GM12878 (cell line): ENCODE measurements around the gene GCNT2. TPM values are rescaled to one million over a fixed set of nuclear protein-coding genes. Genes with fewer than 3 reads are reported as not detected.

Source experiments
- ATAC-seq: fragments of 200-7000 bp; cut with Tn5 transposase; 3 replicates; pipeline ENCODE4 v1.9.1; 2020; ENCODE audit warnings: mild to moderate bottlenecking, moderate library complexity
- BruUV-seq: library from RNA; stranded (reverse); fragments of 400-500 nt; replicated peaks from 2 replicates; lab custom pipeline; 2021; lab: Mats Ljungman, UMichigan
- CTCF ChIA-PET: fragments of 300-600 bp; sonication (Branson Sonifier 250); formaldehyde crosslinking; extraction: SDS; loops from one replicate; lab custom pipeline; 2021; ENCODE audit warnings: inconsistent platforms; lab: Yijun Ruan, JAX
- POLR2A ChIA-PET: fragments of 350-600 bp; formaldehyde crosslinking; extraction: SDS; loops from one replicate; lab custom pipeline; 2021; ENCODE audit warnings: inconsistent platforms; lab: Charles Lee
- RAD21 ChIA-PET: fragments of 300-600 bp; sonication (Branson Sonifier 250); formaldehyde crosslinking; loops from one replicate; lab custom pipeline; 2023; ENCODE audit warnings: antibody characterized with exemption; ENCODE audit not compliant: unreplicated experiment; lab: Charles Lee
- SMC1A ChIA-PET: fragments of 300-600 bp; sonication (Branson Sonifier 250); formaldehyde crosslinking; loops from one replicate; lab custom pipeline; 2023; ENCODE audit not compliant: unreplicated experiment, uncharacterized antibody; lab: Charles Lee
- DNase-seq: peaks from one replicate; pipeline ENCODE4 v3.0.0-alpha.2; 2011; ENCODE audit warnings: low read depth, low spot score
- FAIRE-seq: peaks from 3 replicates; lab custom pipeline; 2011; peaks lifted over from hg19 to GRCh38; lab: Jason Lieb, UNC
- H2AFZ ChIP-seq: 2 replicates; pipeline ENCODE4 v1.6.0; 2011; ENCODE audit warnings: low read depth, low read length, control low read depth; ENCODE audit not compliant: control insufficient read depth
- H3K27ac ChIP-seq: 2 replicates; pipeline ENCODE4 v1.5.1; 2011; ENCODE audit warnings: control low read depth; ENCODE audit not compliant: control insufficient read depth, insufficient read depth
- H3K27me3 ChIP-seq, 2 experiments: replicated peaks in 1 of 2; 2 replicates each; pipeline versions ENCODE4 v1.6.0 to v1.6.1; 2011; ENCODE audit warnings: low read length in 1 of 2; ENCODE audit not compliant: control insufficient read depth in 2 of 2, insufficient read depth in 2 of 2
- H3K36me3 ChIP-seq, 2 experiments: 2 replicates each; pipeline ENCODE4 v1.5.1; 2011; ENCODE audit warnings: low read length in 1 of 2; ENCODE audit not compliant: control insufficient read depth in 2 of 2, insufficient read depth in 2 of 2
- H3K4me1 ChIP-seq: 2 replicates; pipeline ENCODE4 v1.6.1; 2011; ENCODE audit warnings: mild to moderate bottlenecking, low read length, moderate library complexity, mixed read lengths; ENCODE audit not compliant: control insufficient read depth, insufficient read depth
- H3K4me2 ChIP-seq: 2 replicates; pipeline ENCODE4 v1.6.0; 2011; ENCODE audit warnings: control low read depth; ENCODE audit not compliant: control insufficient read depth, insufficient read depth
- H3K4me3 ChIP-seq: fragments of 200-600 bp; sonication (generic); 2 replicates; pipeline ENCODE4 v1.5.1; 2016
- H3K79me2 ChIP-seq: 2 replicates; pipeline ENCODE4 v1.6.0; 2011; ENCODE audit warnings: low read length; ENCODE audit not compliant: control insufficient read depth, insufficient read depth
- H3K9ac ChIP-seq: 2 replicates; pipeline ENCODE4 v1.8.0; 2011; ENCODE audit warnings: low read length, control low read depth, mixed read lengths; ENCODE audit not compliant: control insufficient read depth, insufficient read depth
- H3K9me3 ChIP-seq: replicated peaks from 3 replicates; pipeline ENCODE4 v1.5.1; 2011; ENCODE audit warnings: mild to moderate bottlenecking, low read length; ENCODE audit not compliant: control insufficient read depth, insufficient read depth
- H4K20me1 ChIP-seq: 2 replicates; pipeline ENCODE4 v1.6.0; 2011; ENCODE audit not compliant: control insufficient read depth, insufficient read depth
- CTCF ChIP-seq, 3 experiments: IDR thresholded peaks in 2 of 3; conservative IDR thresholded peaks in 1 of 3; 2 replicates each; pipeline ENCODE4 v1.5.1; 2011; ENCODE audit warnings: low read depth in 3 of 3, low read length in 3 of 3, mild to moderate bottlenecking in 3 of 3, control low read depth in 2 of 3, moderate library complexity in 2 of 3, inconsistent platforms in 1 of 3, mixed read lengths in 1 of 3; ENCODE audit not compliant: control insufficient read depth in 2 of 3, insufficient read depth in 1 of 3; ENCODE audit errors: extremely low read depth in 1 of 3
- HDAC6 ChIP-seq: fragments of 200-600 bp; sonication (generic); IDR thresholded peaks from one replicate; pipeline ENCODE4 v1.8.0; 2017; ENCODE audit warnings: antibody characterized with exemption; ENCODE audit not compliant: unreplicated experiment
- HSF1 ChIP-seq: fragments of 150-350 bp; IDR thresholded peaks from 2 replicates; pipeline ENCODE4 v1.6.1; 2014; ENCODE audit warnings: mild to moderate bottlenecking, low read depth, low read length
- IKZF1 ChIP-seq: fragments of 450-650 bp; conservative IDR thresholded peaks from 2 replicates; pipeline ENCODE4 v1.6.1; 2017; ENCODE audit warnings: antibody characterized with exemption, mild to moderate bottlenecking
- MTA3 ChIP-seq: IDR thresholded peaks from 2 replicates; pipeline ENCODE4 v1.6.1; 2012; ENCODE audit warnings: low read length, inconsistent platforms, borderline replicate concordance
- NR2F1 ChIP-seq: fragments of 450-650 bp; conservative IDR thresholded peaks from 2 replicates; pipeline ENCODE4 v1.6.1; 2017; ENCODE audit warnings: mild to moderate bottlenecking
- PAX8 ChIP-seq: fragments of 450-650 bp; IDR thresholded peaks from 2 replicates; pipeline ENCODE4 v1.6.1; 2017; ENCODE audit warnings: mild to moderate bottlenecking, moderate library complexity
- POLR2A ChIP-seq: IDR thresholded peaks from 2 replicates; pipeline ENCODE4 v1.6.1; 2011; ENCODE audit warnings: low read depth, mild to moderate bottlenecking, low read length
- RUNX3 ChIP-seq: IDR thresholded peaks from 2 replicates; pipeline ENCODE4 v1.6.1; 2012; ENCODE audit warnings: low read length, inconsistent platforms
- SKIL ChIP-seq: fragments of 450-650 bp; IDR thresholded peaks from 2 replicates; pipeline ENCODE4 v1.6.1; 2017; ENCODE audit warnings: mild to moderate bottlenecking, low read depth, inconsistent platforms; ENCODE audit not compliant: poor library complexity, severe bottlenecking
- SREBF2 ChIP-seq: IDR thresholded peaks from 2 replicates; pipeline ENCODE4 v1.6.1; 2012; ENCODE audit warnings: mild to moderate bottlenecking, low read length
- WGBS: methylation state at CpG from one replicate; pipeline ENCODE4 v1.1.6; 2016; ENCODE audit warnings: low lambda C conversion rate; ENCODE audit not compliant: insufficient replicate concordance, insufficient coverage; ENCODE audit errors: missing lambda C conversion rate; 5-methylcytosine and 5-hydroxymethylcytosine counted together
- in situ Hi-C: fragments of 300-500 bp; cut with MboI; formaldehyde crosslinking; loops from 9 replicates; pipeline ENCODE4 v1.14.3; 2018; ENCODE audit warnings: mixed read lengths
- intact Hi-C: fragments of 100-400 bp; cut with micrococcal nuclease; formaldehyde crosslinking; loops from one replicate; pipeline ENCODE4 v1.14.2; 2022; ENCODE audit not compliant: unreplicated experiment
- polyA plus RNA-seq, 11 experiments: library from polyadenylated mRNA; depleted of rRNA in 4 of 11; unstranded in 6 of 11; stranded (reverse) in 5 of 11; fragments of >200 nt; fragmentation: Nextera tagmentation in 4 of 11; fragmentation: Illumina TruSeq in 1 of 11; extraction: Ambion mirVana in 4 of 11; extraction: Trizol in 1 of 11; gene quantifications; 1 replicate in 1 of 11; 2 replicates in 10 of 11; pipeline versions ENCODE4 v1.2.1 to v1.2.3, GENCODE V29; 2011 to 2016; ENCODE audit warnings: inconsistent platforms in 2 of 11, missing spikeins in 2 of 11, low read depth in 1 of 11
- total RNA-seq, 4 experiments: library from RNA; depleted of rRNA in 3 of 4; stranded (reverse); fragments of >200 nt in 3 of 4; fragmentation: Illumina TruSeq in 1 of 4; extraction: Trizol in 1 of 4; gene quantifications; 2 replicates each; pipeline versions ENCODE4 v1.2.1 to v1.2.3, GENCODE V29; 2013 to 2021

Gene GCNT2
- total and polyA plus RNA-seq, 10 of the 15 experiments (the other 5 are each of a cell fraction or from before 2014, with no cell fraction given), result 5.0 to 21.6 (median 11.9) TPM

GRCh38 chr6:10532392-10532791 lies 11.2 kb downstream of the GCNT2 start (continued):
- TF ChIP-seq CTCF (IDR thresholded peaks at IDR 0.05 in 2 of 3, conservative IDR thresholded peaks at IDR 0.05 in 1 of 3; ENCODE audit: control insufficient read depth in 2 of 3, extremely low read depth in 1 of 3, insufficient read depth in 1 of 3, low read depth in 3 of 3, low read length in 3 of 3) (no peak), SREBF2 (no peak), PAX8 (no peak), HSF1 (no peak), MTA3 (no peak)

- BruUV-seq, result no TSS peak
- TF ChIP-seq POLR2A (0 out of 2 replicates have a peak, but pooled peaks have one; percentile 23), IKZF1 (0 out of 2 replicates have a peak, but pooled peaks have one; percentile 27), NR2F1 (0 out of 2 replicates have a peak, but pooled peaks have one; percentile 27), RUNX3 (no peak), HDAC6 (no peak), SKIL (peak; percentile 7)
- no peaks in the 10 kb centered on the region for H4K20me1 ChIP-seq
- no peaks in the 10 kb centered on the region for H3K27me3 ChIP-seq
- H3K79me2 ChIP-seq, result peaks cover 77% of the 10 kb centered on the region
- ATAC-seq, result peak; percentile 48
- FAIRE-seq, result no peak
- peaks cover 18% of the 10 kb centered on the region for H3K4me1 ChIP-seq
- intact Hi-C loops (loop anchor here (10.0 kb wide), 2 partner anchors 190 to 560 kb away; partner anchors contain the start of genes SMIM13 and TMEM14C), in situ Hi-C loops (no loop called here)
- no peak overlapping the region for H2AFZ ChIP-seq
- ChIA-PET SMC1A (interaction anchor here (0.8 to 1.0 kb wide), 2 partner anchors 56 to 161 kb away, joined by 3 read pairs; no protein-coding TSS in a partner anchor), POLR2A (interaction anchor here (0.9 kb wide), 1 partner anchor 14 kb away, joined by 3 read pairs; no protein-coding TSS in a partner anchor), CTCF (no interaction called here), RAD21 (interaction anchor here (0.9 to 1.1 kb wide), 2 partner anchors 24 to 160 kb away, joined by 3 read pairs; partner anchors contain the start of genes C6orf52 and PAK1IP1)
- DNase-seq, result no peak
- no peaks in the 10 kb centered on the region for H3K9me3 ChIP-seq
- 0% methylated on average over 4 of the region's 4 CpGs for WGBS
- H3K4me3 ChIP-seq, result peak overlapping the region; percentile 64; the same call in 1 of the 2 replicates
- H3K9ac ChIP-seq, result peak overlapping the region; percentile 28; the same call in 1 of the 2 replicates
- peak overlapping the region; percentile 72 for H3K27ac ChIP-seq
- H3K4me2 ChIP-seq, result peak overlapping the region; percentile 89
- no peaks in the 10 kb centered on the region for H3K36me3 ChIP-seq
Observed at GRCh38 chr6:10534419-10534762, 13.2 kb downstream of the GCNT2 start.
